OCI-LY7 (cell line): ENCODE measurements around the gene DTX3L.

Source experiments
- EZH2phosphoT487 ChIP-seq: fragments of 200-600 bp; sonication (generic); IDR thresholded peaks from 2 replicates; pipeline ENCODE4 v1.6.1; 2018; ENCODE audit warnings: low read depth, borderline replicate concordance, mild to moderate bottlenecking, mixed run types, antibody characterized with exemption, low read length, moderate library complexity, mixed read lengths
- TF ChIP-seq, protein P1 (sequence below): fragments of 200-600 bp; sonication (generic); conservative IDR thresholded peaks from 2 replicates; pipeline ENCODE4 v1.5.1; 2014; ENCODE audit warnings: mild to moderate bottlenecking, antibody characterized with exemption, low read length, moderate library complexity, mixed read lengths

DNA sequence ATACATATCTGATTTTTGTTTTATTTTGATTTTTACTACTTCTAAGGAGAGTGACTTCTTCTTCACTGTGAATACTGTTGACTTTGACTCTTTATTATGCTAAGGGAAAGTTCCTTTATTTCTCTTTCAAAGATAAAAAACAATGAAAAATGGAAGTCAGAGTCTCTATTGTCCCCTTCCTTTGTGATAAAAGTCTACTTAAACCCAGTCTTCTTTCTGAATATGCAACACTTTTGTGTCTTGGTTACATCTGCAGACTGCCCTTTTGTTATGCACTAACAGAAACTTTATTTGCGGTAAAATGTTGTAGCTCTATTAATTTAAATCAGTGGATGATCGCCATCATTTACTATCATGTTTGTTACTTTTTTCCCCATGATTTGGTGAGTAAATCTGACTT is 26.5 kb downstream of the DTX3L start:
- TF ChIP-seq, protein P1, sequence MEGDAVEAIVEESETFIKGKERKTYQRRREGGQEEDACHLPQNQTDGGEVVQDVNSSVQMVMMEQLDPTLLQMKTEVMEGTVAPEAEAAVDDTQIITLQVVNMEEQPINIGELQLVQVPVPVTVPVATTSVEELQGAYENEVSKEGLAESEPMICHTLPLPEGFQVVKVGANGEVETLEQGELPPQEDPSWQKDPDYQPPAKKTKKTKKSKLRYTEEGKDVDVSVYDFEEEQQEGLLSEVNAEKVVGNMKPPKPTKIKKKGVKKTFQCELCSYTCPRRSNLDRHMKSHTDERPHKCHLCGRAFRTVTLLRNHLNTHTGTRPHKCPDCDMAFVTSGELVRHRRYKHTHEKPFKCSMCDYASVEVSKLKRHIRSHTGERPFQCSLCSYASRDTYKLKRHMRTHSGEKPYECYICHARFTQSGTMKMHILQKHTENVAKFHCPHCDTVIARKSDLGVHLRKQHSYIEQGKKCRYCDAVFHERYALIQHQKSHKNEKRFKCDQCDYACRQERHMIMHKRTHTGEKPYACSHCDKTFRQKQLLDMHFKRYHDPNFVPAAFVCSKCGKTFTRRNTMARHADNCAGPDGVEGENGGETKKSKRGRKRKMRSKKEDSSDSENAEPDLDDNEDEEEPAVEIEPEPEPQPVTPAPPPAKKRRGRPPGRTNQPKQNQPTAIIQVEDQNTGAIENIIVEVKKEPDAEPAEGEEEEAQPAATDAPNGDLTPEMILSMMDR, result no peak
- no peak for TF ChIP-seq EZH2phosphoT487
